Thoracic aorta endothelial cell (primary cell): ENCODE results near the gene CEP126. TPM values are rescaled to one million over a fixed set of nuclear protein-coding genes. Genes with fewer than 3 reads are reported as not detected.

Source experiments
- total RNA-seq: library from RNA; depleted of rRNA; stranded (reverse); fragments of >200 nt; gene quantifications from 2 replicates; pipeline ENCODE4 v1.2.3, GENCODE V29; 2012

Gene CEP126
- total RNA-seq: 3.2 and 4.8 TPM in 2 replicates

GRCh38 chr11:101914738-101915426 lies at the start of gene CEP126:
Gene CEP126, plus strand, starts transcription at chr11:101915010. Its CDS starts 275 bp downstream, at chr11:101915285.

GRCh38 chr11:101916422-101916821 lies 1.6 kb downstream of the CEP126 start, which contains the start of gene ANGPTL5:
Gene ANGPTL5, minus strand, starts transcription at chr11:101916522. Its CDS starts 8,613 bp downstream, at chr11:101907909.

GRCh38 chr11:102047305-102047924 lies 132.6 kb downstream of the CEP126 start, which contains the start of gene CFAP300:
Gene CFAP300, plus strand, starts transcription at chr11:102047437. Its CDS starts 34 bp downstream, at chr11:102047471.

Other genes with a start within 250 kb of the CEP126 start
- 0.13 TPM in 1 of 2 replicates, not detected in the other for gene ANGPTL5, start 1.5 kb downstream of the CEP126 start, total RNA-seq
- 0.14 TPM in 1 of 2 replicates, not detected in the other for gene CFAP300, start 132.4 kb downstream of the CEP126 start, total RNA-seq
- 34.3 and 57.7 TPM in 2 replicates for gene YAP1, start 195.4 kb downstream of the CEP126 start, total RNA-seq